GM23248 (cell line): ENCODE measurements around the gene RIC8B.

Experiments used
- EZH2 ChIP-seq: fragments of 200-600 bp; sonication (generic); IDR thresholded peaks from 2 replicates; pipeline ENCODE4 v1.6.1; 2018; ENCODE audit warnings: antibody characterized with exemption, mild to moderate bottlenecking; ENCODE audit not compliant: insufficient read depth, poor library complexity, severe bottlenecking
- EZH2phosphoT487 ChIP-seq: fragments of 200-600 bp; sonication (generic); IDR thresholded peaks from 2 replicates; pipeline ENCODE4 v1.6.1; 2018; ENCODE audit warnings: antibody characterized with exemption, moderate library complexity, mild to moderate bottlenecking, low read depth; ENCODE audit not compliant: insufficient read depth

GRCh38 chr12:106841510-106842302 is 67.2 kb downstream of the RIC8B start:
- TF ChIP-seq EZH2 = no peak
- TF ChIP-seq EZH2phosphoT487 = no peak
